NCI-H748 (cell line): ENCODE measurements around the gene GBE1.
"Not testable (repeated sequence)": the region's sequence is repeated elsewhere in the genome, so short reads cannot be mapped to it uniquely, and the experiment has no call there.

ENCODE experiments used
- DNase-seq: peaks from one replicate; lab custom pipeline; 2025; ENCODE audit not compliant: unreplicated experiment; lab: John Stamatoyannopoulos, UW

GBE1 gene

GRCh38 chr3:81753416-81754027 lies 7.9 kb downstream of the GBE1 start:
- DNase-seq, result no peak

- no peak for DNase-seq
Measured at GRCh38 chr3:81752604-81753003, 8.8 kb downstream of the GBE1 start.

- DNase-seq, result no peak
Measured at GRCh38 chr3:81749265-81749664, 12.2 kb downstream of the GBE1 start.

GRCh38 chr3:81747280-81747679 lies 14.2 kb downstream of the GBE1 start:
- not testable (repeated sequence) for DNase-seq

- no peak for DNase-seq
Measured at GRCh38 chr3:81744366-81744765, 17.1 kb downstream of the GBE1 start.

- DNase-seq, result no peak
Measured at GRCh38 chr3:81743096-81744025, 18.1 kb downstream of the GBE1 start.

GRCh38 chr3:81742581-81742980 lies 18.9 kb downstream of the GBE1 start:
- no peak for DNase-seq

- no peak for DNase-seq
Measured at GRCh38 chr3:81741216-81741615, 20.2 kb downstream of the GBE1 start.

- DNase-seq, result no peak
Measured at GRCh38 chr3:81740731-81741130, 20.7 kb downstream of the GBE1 start.

- DNase-seq, result no peak
Measured at GRCh38 chr3:81735334-81735733, 26.1 kb downstream of the GBE1 start.

GRCh38 chr3:81734742-81735141 lies 26.7 kb downstream of the GBE1 start:
- no peak for DNase-seq

- peak; percentile 20 for DNase-seq
Measured at GRCh38 chr3:81732642-81733041, 28.8 kb downstream of the GBE1 start.

GRCh38 chr3:81728766-81729544 lies 32.5 kb downstream of the GBE1 start:
- no peak for DNase-seq

- DNase-seq, result no peak
Measured at GRCh38 chr3:81726735-81727134, 34.7 kb downstream of the GBE1 start.

GRCh38 chr3:81726132-81726531 lies 35.3 kb downstream of the GBE1 start:
- DNase-seq, result peak; percentile 67

- DNase-seq, result peak; percentile 3
Measured at GRCh38 chr3:81723732-81724313, 37.6 kb downstream of the GBE1 start.

- no peak for DNase-seq
Measured at GRCh38 chr3:81718311-81718710, 43.1 kb downstream of the GBE1 start.

- DNase-seq, result peak; percentile 69
Measured at GRCh38 chr3:81716870-81717509, 44.5 kb downstream of the GBE1 start.

- DNase-seq, result no peak
Measured at GRCh38 chr3:81713031-81713430, 48.4 kb downstream of the GBE1 start.

- DNase-seq, result no peak
Measured at GRCh38 chr3:81709606-81710005, 51.8 kb downstream of the GBE1 start.

GRCh38 chr3:81707996-81708395 lies 53.4 kb downstream of the GBE1 start:
- no peak for DNase-seq
